SK-N-SH (cell line): ENCODE measurements around the gene GALNT18.

Experiments
- EP300 ChIP-seq, 2 experiments: IDR thresholded peaks; 2 replicates each; pipeline versions ENCODE4 v1.4.0 to v1.6.1; 2012; ENCODE audit warnings: borderline replicate concordance in 1 of 2, low read depth in 1 of 2, low read length in 1 of 2
- EZH2phosphoT487 ChIP-seq: fragments of 200-600 bp; sonication (generic); IDR thresholded peaks from 2 replicates; pipeline ENCODE4 v1.6.1; 2017; ENCODE audit warnings: low read depth, mixed run types, mild to moderate bottlenecking, antibody characterized with exemption, moderate library complexity, borderline replicate concordance
- FOSL2 ChIP-seq: IDR thresholded peaks from 2 replicates; pipeline ENCODE4 v1.4.0; 2012; ENCODE audit warnings: low read depth, mild to moderate bottlenecking, moderate library complexity, borderline replicate concordance
- GABPA ChIP-seq: IDR thresholded peaks from 2 replicates; pipeline ENCODE4 v1.4.0; 2012; ENCODE audit warnings: low read depth, mild to moderate bottlenecking
- RAD21 ChIP-seq: IDR thresholded peaks from 2 replicates; pipeline ENCODE4 v1.6.1; 2012; ENCODE audit warnings: mild to moderate bottlenecking, low read length
- RFX5 ChIP-seq: IDR thresholded peaks from 2 replicates; pipeline ENCODE4 v1.6.1; 2012; ENCODE audit warnings: mild to moderate bottlenecking, improper control_type of control experiment, low read length
- SMC3 ChIP-seq: IDR thresholded peaks from 2 replicates; pipeline ENCODE4 v1.6.1; 2012; ENCODE audit warnings: low read depth, low read length, improper control_type of control experiment
- TEAD4 ChIP-seq: IDR thresholded peaks from 2 replicates; pipeline ENCODE4 v1.4.0; 2012; ENCODE audit warnings: mild to moderate bottlenecking, borderline replicate concordance; ENCODE audit not compliant: insufficient read depth
- TF ChIP-seq, protein P1 (sequence below): IDR thresholded peaks from 2 replicates; pipeline ENCODE4; 2012
- TF ChIP-seq, protein P2 (sequence below): fragments of 200-600 bp; sonication (generic); IDR thresholded peaks from 2 replicates; pipeline ENCODE4 v1.6.1; 2017; ENCODE audit warnings: antibody characterized with exemption, mild to moderate bottlenecking, moderate library complexity
- TF ChIP-seq, protein P3 (sequence below): IDR thresholded peaks from 2 replicates; pipeline ENCODE4 v1.6.1; 2012; ENCODE audit warnings: mild to moderate bottlenecking, low read depth, low read length, moderate library complexity

DNA sequence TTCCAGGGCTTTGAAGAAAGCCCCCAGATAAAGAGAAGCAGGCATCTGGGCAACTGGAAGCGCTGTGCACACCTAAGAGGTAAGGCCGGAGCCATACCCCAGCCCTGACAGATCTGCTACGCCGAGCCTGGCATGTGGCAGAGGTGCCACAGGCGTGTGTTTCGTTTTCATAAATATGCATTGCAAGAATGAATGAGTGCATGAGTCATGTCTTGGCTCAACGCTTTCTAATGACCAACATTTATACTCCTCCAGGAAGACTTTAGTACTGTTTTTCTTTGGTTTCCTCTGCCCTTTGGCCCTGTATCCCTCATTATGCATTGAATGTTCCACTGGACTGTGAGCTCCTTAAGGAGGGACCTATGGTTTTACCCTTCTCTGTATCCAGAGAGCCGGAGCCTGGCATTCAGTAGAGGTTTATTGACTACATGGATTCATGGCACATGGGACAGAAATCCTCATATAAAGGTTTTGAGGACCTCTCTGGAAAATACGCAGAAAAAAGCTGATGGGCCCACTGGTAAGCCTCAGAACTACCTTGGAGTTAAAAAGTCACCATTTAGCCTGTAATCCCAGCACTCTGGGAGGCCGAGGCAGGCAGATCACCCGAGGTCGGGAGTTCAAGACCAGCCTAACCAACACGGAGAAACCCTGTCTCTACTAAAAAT, 229.9 kb downstream of the GALNT18 start:
- TF ChIP-seq RFX5 (no peak), EZH2phosphoT487 (no peak), RAD21 (no peak), TEAD4 (no peak), EP300 (IDR thresholded peaks at IDR 0.05; ENCODE audit: borderline replicate concordance in 1 of 2, low read depth in 1 of 2, low read length in 1 of 2) (no peak), GABPA (no peak), SMC3 (no peak), FOSL2 (peak; percentile 3; the same call in 1 of the 2 replicates)
- TF ChIP-seq, protein P1, sequence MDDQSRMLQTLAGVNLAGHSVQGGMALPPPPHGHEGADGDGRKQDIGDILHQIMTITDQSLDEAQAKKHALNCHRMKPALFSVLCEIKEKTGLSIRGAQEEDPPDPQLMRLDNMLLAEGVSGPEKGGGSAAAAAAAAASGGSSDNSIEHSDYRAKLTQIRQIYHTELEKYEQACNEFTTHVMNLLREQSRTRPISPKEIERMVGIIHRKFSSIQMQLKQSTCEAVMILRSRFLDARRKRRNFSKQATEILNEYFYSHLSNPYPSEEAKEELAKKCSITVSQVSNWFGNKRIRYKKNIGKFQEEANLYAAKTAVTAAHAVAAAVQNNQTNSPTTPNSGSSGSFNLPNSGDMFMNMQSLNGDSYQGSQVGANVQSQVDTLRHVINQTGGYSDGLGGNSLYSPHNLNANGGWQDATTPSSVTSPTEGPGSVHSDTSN: no peak
- TF ChIP-seq, protein P2, sequence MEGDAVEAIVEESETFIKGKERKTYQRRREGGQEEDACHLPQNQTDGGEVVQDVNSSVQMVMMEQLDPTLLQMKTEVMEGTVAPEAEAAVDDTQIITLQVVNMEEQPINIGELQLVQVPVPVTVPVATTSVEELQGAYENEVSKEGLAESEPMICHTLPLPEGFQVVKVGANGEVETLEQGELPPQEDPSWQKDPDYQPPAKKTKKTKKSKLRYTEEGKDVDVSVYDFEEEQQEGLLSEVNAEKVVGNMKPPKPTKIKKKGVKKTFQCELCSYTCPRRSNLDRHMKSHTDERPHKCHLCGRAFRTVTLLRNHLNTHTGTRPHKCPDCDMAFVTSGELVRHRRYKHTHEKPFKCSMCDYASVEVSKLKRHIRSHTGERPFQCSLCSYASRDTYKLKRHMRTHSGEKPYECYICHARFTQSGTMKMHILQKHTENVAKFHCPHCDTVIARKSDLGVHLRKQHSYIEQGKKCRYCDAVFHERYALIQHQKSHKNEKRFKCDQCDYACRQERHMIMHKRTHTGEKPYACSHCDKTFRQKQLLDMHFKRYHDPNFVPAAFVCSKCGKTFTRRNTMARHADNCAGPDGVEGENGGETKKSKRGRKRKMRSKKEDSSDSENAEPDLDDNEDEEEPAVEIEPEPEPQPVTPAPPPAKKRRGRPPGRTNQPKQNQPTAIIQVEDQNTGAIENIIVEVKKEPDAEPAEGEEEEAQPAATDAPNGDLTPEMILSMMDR: no peak
- TF ChIP-seq, protein P3, sequence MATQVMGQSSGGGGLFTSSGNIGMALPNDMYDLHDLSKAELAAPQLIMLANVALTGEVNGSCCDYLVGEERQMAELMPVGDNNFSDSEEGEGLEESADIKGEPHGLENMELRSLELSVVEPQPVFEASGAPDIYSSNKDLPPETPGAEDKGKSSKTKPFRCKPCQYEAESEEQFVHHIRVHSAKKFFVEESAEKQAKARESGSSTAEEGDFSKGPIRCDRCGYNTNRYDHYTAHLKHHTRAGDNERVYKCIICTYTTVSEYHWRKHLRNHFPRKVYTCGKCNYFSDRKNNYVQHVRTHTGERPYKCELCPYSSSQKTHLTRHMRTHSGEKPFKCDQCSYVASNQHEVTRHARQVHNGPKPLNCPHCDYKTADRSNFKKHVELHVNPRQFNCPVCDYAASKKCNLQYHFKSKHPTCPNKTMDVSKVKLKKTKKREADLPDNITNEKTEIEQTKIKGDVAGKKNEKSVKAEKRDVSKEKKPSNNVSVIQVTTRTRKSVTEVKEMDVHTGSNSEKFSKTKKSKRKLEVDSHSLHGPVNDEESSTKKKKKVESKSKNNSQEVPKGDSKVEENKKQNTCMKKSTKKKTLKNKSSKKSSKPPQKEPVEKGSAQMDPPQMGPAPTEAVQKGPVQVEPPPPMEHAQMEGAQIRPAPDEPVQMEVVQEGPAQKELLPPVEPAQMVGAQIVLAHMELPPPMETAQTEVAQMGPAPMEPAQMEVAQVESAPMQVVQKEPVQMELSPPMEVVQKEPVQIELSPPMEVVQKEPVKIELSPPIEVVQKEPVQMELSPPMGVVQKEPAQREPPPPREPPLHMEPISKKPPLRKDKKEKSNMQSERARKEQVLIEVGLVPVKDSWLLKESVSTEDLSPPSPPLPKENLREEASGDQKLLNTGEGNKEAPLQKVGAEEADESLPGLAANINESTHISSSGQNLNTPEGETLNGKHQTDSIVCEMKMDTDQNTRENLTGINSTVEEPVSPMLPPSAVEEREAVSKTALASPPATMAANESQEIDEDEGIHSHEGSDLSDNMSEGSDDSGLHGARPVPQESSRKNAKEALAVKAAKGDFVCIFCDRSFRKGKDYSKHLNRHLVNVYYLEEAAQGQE: no peak
